Measurements from ENCODE around the gene BIN1. TPM values are rescaled to one million over a fixed set of nuclear protein-coding genes. Genes with fewer than 3 reads are reported as not detected.

Gene BIN1
- polyA plus RNA-seq, 1 donor from 2014 or later = 61.9 TPM

DNA sequence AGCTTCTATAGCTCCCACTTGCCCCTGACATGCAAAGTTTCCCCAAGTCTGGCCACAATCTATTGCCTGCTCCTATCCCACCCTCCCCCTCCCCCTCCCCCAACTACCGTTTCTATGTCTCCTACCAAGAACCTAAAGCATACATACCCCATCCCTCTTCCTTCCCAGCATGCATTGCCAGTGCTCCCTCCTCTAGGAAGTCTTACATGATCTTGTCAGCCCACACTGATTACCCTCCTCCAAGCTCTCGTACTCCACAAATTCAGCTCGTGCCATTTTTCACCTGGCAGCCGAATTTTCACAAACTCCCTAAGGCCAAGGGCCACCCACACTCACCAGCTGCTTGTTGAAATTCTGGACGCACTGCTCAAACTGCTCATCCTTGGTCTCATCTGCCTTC lies 30.7 kb downstream of the BIN1 start:
- no peak overlapping the region for H2AFZ ChIP-seq (ENCODE audit: low read depth, low read length)
- H3K36me3 ChIP-seq (ENCODE audit: insufficient read depth, low read length) = no peaks in the 10 kb centered on the region
- H3K4me3 ChIP-seq (ENCODE audit: low read length) = no peak overlapping the region
- no peaks in the 10 kb centered on the region for H3K27me3 ChIP-seq (ENCODE audit: insufficient read depth, low read depth, low read length)
- H3K9me3 ChIP-seq (ENCODE audit: low read length) = no peaks in the 10 kb centered on the region
- no peak for TF ChIP-seq EZH2 (IDR thresholded peaks at IDR 0.05; ENCODE audit: borderline replicate concordance, insufficient read depth, low read length, poor library complexity, severe bottlenecking)
- no peak overlapping the region for H3K4me2 ChIP-seq (ENCODE audit: low read length)
- H3K9me2 ChIP-seq (ENCODE audit: insufficient read depth, low read length) = no peaks in the 10 kb centered on the region
- no peaks in the 10 kb centered on the region for H3K79me2 ChIP-seq (replicated peaks; ENCODE audit: insufficient read depth, low read length)
- no peak overlapping the region for H3K9ac ChIP-seq (ENCODE audit: low read length)
- H4K20me1 ChIP-seq (ENCODE audit: insufficient read depth) = no peaks in the 10 kb centered on the region
- no peak overlapping the region for H3K27ac ChIP-seq (ENCODE audit: low read length)
- no peaks in the 10 kb centered on the region for H3F3A ChIP-seq (ENCODE audit: insufficient read depth, low read length, poor library complexity, severe bottlenecking)

DNA sequence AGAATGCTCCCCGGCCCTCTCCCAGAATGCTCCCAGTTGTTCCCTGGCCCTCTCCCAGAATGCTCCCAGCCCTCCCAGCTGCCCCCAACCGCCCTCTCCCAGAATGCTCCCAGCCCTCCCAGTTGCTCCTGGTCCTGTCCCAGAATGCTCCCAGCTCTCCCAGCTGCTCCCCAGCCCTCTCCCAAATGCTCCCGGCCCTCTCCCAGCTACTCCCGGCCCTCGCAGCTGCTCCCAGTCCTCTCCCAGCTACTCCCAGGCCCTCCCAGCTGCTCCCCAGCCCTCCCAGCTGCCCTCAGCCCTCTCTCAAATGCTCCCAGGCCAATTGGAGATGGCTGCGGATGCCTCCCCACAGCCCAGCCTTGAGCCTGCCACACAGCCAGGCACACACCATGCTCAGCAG lies 31.1 kb downstream of the BIN1 start:
- no peaks in the 10 kb centered on the region for H3K79me2 ChIP-seq (replicated peaks; ENCODE audit: insufficient read depth, low read length)
- H3K9me3 ChIP-seq (ENCODE audit: low read length) = no peaks in the 10 kb centered on the region
- no peaks in the 10 kb centered on the region for H3K9me2 ChIP-seq (ENCODE audit: insufficient read depth, low read length)
- no peaks in the 10 kb centered on the region for H3K27me3 ChIP-seq (ENCODE audit: insufficient read depth, low read depth, low read length)
- no peaks in the 10 kb centered on the region for H3K36me3 ChIP-seq (ENCODE audit: insufficient read depth, low read length)
- H2AFZ ChIP-seq (ENCODE audit: low read depth, low read length) = no peak overlapping the region
- H3K4me2 ChIP-seq (ENCODE audit: low read length) = no peak overlapping the region
- no peak overlapping the region for H3K4me3 ChIP-seq (ENCODE audit: low read length)
- no peak overlapping the region for H3K27ac ChIP-seq (ENCODE audit: low read length)
- no peak overlapping the region for H3K9ac ChIP-seq (ENCODE audit: low read length)
- TF ChIP-seq MXI1 (conservative IDR thresholded peaks at IDR 0.05; ENCODE audit: poor library complexity, severe bottlenecking) (no peak), RAD21 (conservative IDR thresholded peaks at IDR 0.05) (no peak), SMC3 (conservative IDR thresholded peaks at IDR 0.05; ENCODE audit: poor library complexity) (no peak), POLR2AphosphoS5 (IDR thresholded peaks at IDR 0.05) (no peak), TAF1 (IDR thresholded peaks at IDR 0.05; ENCODE audit: low read depth) (no peak), EP300 (conservative IDR thresholded peaks at IDR 0.05; ENCODE audit: poor library complexity, severe bottlenecking) (no peak), EZH2 (IDR thresholded peaks at IDR 0.05; ENCODE audit: borderline replicate concordance, insufficient read depth, low read length, poor library complexity, severe bottlenecking) (no peak)
- TF ChIP-seq, protein P1, sequence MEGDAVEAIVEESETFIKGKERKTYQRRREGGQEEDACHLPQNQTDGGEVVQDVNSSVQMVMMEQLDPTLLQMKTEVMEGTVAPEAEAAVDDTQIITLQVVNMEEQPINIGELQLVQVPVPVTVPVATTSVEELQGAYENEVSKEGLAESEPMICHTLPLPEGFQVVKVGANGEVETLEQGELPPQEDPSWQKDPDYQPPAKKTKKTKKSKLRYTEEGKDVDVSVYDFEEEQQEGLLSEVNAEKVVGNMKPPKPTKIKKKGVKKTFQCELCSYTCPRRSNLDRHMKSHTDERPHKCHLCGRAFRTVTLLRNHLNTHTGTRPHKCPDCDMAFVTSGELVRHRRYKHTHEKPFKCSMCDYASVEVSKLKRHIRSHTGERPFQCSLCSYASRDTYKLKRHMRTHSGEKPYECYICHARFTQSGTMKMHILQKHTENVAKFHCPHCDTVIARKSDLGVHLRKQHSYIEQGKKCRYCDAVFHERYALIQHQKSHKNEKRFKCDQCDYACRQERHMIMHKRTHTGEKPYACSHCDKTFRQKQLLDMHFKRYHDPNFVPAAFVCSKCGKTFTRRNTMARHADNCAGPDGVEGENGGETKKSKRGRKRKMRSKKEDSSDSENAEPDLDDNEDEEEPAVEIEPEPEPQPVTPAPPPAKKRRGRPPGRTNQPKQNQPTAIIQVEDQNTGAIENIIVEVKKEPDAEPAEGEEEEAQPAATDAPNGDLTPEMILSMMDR (IDR thresholded peaks at IDR 0.05; ENCODE audit: poor library complexity, severe bottlenecking) = no peak
- TF ChIP-seq, protein P2, sequence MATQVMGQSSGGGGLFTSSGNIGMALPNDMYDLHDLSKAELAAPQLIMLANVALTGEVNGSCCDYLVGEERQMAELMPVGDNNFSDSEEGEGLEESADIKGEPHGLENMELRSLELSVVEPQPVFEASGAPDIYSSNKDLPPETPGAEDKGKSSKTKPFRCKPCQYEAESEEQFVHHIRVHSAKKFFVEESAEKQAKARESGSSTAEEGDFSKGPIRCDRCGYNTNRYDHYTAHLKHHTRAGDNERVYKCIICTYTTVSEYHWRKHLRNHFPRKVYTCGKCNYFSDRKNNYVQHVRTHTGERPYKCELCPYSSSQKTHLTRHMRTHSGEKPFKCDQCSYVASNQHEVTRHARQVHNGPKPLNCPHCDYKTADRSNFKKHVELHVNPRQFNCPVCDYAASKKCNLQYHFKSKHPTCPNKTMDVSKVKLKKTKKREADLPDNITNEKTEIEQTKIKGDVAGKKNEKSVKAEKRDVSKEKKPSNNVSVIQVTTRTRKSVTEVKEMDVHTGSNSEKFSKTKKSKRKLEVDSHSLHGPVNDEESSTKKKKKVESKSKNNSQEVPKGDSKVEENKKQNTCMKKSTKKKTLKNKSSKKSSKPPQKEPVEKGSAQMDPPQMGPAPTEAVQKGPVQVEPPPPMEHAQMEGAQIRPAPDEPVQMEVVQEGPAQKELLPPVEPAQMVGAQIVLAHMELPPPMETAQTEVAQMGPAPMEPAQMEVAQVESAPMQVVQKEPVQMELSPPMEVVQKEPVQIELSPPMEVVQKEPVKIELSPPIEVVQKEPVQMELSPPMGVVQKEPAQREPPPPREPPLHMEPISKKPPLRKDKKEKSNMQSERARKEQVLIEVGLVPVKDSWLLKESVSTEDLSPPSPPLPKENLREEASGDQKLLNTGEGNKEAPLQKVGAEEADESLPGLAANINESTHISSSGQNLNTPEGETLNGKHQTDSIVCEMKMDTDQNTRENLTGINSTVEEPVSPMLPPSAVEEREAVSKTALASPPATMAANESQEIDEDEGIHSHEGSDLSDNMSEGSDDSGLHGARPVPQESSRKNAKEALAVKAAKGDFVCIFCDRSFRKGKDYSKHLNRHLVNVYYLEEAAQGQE (IDR thresholded peaks at IDR 0.05; ENCODE audit: borderline replicate concordance) = no peak
- H3F3A ChIP-seq (ENCODE audit: insufficient read depth, low read length, poor library complexity, severe bottlenecking) = no peaks in the 10 kb centered on the region
- no peaks in the 10 kb centered on the region for H4K20me1 ChIP-seq (ENCODE audit: insufficient read depth)

DNA sequence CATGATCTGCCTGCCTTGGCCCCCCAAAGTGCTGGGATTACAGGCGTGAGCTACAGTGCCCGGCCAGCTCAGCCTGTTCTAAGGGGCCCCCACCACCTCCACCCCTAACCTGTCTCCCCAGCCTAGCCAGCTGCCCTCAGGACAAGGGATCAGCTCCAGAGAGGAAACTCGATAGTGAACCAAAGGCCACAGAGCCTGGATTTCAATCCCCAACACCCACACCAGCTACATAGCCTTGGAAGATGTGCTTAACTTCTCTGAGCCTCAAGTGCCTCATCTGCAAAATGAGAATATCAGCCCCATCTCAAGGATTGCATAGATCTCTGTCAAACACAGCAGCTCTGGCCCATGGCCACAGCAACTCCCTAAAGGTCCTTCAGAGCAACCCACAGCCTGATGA lies 32.0 kb downstream of the BIN1 start:
- Histone ChIP-seq H2AFZ (ENCODE audit: low read depth, low read length) (no peak overlapping the region), H3K79me2 (replicated peaks; ENCODE audit: insufficient read depth, low read length) (no peaks in the 10 kb centered on the region), H3K27me3 (ENCODE audit: insufficient read depth, low read depth, low read length) (no peaks in the 10 kb centered on the region), H3K4me2 (ENCODE audit: low read length) (no peak overlapping the region), H3K9ac (ENCODE audit: low read length) (no peak overlapping the region), H3K36me3 (ENCODE audit: insufficient read depth, low read length) (no peaks in the 10 kb centered on the region), H3K9me3 (ENCODE audit: low read length) (no peaks in the 10 kb centered on the region), H3F3A (ENCODE audit: insufficient read depth, low read length, poor library complexity, severe bottlenecking) (no peaks in the 10 kb centered on the region), H3K27ac (ENCODE audit: low read length) (no peak overlapping the region), H3K9me2 (ENCODE audit: insufficient read depth, low read length) (no peaks in the 10 kb centered on the region), H4K20me1 (ENCODE audit: insufficient read depth) (no peaks in the 10 kb centered on the region), H3K4me3 (ENCODE audit: low read length) (no peak overlapping the region)
- TF ChIP-seq TAF1 (IDR thresholded peaks at IDR 0.05; ENCODE audit: low read depth) (no peak), SMC3 (conservative IDR thresholded peaks at IDR 0.05; ENCODE audit: poor library complexity) (no peak), POLR2AphosphoS5 (IDR thresholded peaks at IDR 0.05) (no peak), EP300 (conservative IDR thresholded peaks at IDR 0.05; ENCODE audit: poor library complexity, severe bottlenecking) (no peak), RAD21 (conservative IDR thresholded peaks at IDR 0.05) (no peak)
- TF ChIP-seq, protein P1 (IDR thresholded peaks at IDR 0.05; ENCODE audit: poor library complexity, severe bottlenecking) = no peak
- TF ChIP-seq, protein P2 (IDR thresholded peaks at IDR 0.05; ENCODE audit: borderline replicate concordance) = no peak
